Measurements from ENCODE around the gene COL28A1.

DNA sequence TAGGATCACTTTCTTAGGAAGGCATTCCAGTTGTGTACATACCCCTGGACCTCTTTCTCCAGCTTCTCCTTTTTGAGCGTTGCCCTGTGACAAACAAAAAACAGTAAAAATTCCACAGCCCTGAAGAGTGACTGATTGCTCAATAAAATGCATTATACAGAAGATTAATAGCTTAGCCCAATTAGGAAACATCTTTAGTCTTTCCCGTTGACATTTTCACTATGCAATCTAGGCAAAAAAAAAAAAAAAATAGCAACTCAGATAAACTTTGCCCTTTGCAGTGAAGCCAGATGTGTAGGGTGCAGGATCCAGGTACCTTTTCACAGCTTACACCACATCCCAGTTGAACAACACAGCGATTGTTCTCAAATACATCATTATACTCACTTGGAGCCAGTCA lies 17.9 kb downstream of the COL28A1 start:
- TF ChIP-seq, protein P1, sequence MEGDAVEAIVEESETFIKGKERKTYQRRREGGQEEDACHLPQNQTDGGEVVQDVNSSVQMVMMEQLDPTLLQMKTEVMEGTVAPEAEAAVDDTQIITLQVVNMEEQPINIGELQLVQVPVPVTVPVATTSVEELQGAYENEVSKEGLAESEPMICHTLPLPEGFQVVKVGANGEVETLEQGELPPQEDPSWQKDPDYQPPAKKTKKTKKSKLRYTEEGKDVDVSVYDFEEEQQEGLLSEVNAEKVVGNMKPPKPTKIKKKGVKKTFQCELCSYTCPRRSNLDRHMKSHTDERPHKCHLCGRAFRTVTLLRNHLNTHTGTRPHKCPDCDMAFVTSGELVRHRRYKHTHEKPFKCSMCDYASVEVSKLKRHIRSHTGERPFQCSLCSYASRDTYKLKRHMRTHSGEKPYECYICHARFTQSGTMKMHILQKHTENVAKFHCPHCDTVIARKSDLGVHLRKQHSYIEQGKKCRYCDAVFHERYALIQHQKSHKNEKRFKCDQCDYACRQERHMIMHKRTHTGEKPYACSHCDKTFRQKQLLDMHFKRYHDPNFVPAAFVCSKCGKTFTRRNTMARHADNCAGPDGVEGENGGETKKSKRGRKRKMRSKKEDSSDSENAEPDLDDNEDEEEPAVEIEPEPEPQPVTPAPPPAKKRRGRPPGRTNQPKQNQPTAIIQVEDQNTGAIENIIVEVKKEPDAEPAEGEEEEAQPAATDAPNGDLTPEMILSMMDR (IDR thresholded peaks at IDR 0.05) = no peak
- TF ChIP-seq POLR2A (IDR thresholded peaks at IDR 0.05) = no peak

Data from adrenal gland (tissue), 5 donors.